ENCODE data around the gene RAB40B. TPM values are rescaled to one million over a fixed set of nuclear protein-coding genes. Genes with fewer than 3 reads are reported as not detected.

Gene RAB40B
- total RNA-seq, 4 donors from 2014 or later = 10.4 to 25.5 (median 19.2) TPM

DNA sequence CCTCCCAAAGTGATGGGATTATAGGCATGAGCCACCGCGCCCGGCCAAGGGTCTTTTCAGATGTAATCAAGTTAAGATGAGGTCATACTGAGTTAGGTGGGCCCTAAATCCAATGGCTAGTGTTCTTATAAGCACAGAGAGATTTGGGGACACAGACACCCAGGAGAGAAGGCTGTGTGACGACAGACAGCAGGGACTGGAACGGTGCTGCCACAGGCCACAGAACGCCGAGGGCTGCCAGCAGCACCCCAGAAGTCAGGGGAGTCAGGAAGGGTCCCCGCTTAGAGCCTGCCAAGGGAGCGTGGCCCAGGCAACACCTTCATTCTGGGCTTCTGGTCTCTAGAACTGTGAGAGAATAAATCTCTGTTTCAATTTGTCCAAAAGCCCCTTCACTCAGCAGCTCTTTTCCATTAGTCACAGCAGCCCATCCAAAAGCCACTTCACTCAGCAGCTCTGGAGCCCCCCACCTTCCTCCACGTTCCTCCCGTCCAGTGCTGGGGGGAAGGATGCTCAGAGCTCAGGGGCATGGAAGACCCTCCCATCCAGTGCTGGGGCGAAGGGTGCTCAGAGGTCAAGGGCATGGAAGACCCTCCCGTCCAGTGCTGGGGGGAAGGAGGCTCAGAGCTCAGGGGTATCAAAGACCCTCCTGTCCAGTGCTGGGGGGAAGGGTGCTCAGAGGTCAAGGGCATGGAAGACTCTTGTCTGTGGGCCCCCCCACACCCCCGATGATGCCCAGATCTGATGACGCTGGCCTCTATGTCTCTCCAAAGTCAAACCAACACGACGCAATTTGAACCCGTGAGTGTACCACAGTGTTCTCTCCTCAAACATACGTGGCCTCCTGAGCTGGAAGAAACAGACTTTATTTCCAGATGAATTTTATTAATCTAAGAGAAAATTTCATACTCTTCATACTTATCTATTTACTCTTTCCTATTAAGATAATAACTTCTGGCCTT is 11.9 kb downstream of the RAB40B start:
- WGBS, 2 donors (ENCODE audit: low coverage in 1 of 2) = 83 to 91% methylated on average over 6 to 9 of the region's 19 CpGs
- H3K36me3 ChIP-seq = peaks cover 0 to 17% of the 10 kb centered on the region in 2 donors
- no peak for TF ChIP-seq POLR2AphosphoS5 (IDR thresholded peaks at IDR 0.05)
- TF ChIP-seq EP300 (IDR thresholded peaks at IDR 0.05) = no peak
- no peak for TF ChIP-seq POLR2A (IDR thresholded peaks at IDR 0.05)
- TF ChIP-seq CTCF (IDR thresholded peaks at IDR 0.05) = no peak
- no peak overlapping the region for H3K27ac ChIP-seq
- no peak overlapping the region for H3K4me3 ChIP-seq
- no peaks in the 10 kb centered on the region for H3K4me1 ChIP-seq
- no peaks in the 10 kb centered on the region for H3K27me3 ChIP-seq
- H3K9me3 ChIP-seq = peaks cover 0 to 4% (median 0%) of the 10 kb centered on the region in 3 donors
- ATAC-seq = no peak

DNA sequence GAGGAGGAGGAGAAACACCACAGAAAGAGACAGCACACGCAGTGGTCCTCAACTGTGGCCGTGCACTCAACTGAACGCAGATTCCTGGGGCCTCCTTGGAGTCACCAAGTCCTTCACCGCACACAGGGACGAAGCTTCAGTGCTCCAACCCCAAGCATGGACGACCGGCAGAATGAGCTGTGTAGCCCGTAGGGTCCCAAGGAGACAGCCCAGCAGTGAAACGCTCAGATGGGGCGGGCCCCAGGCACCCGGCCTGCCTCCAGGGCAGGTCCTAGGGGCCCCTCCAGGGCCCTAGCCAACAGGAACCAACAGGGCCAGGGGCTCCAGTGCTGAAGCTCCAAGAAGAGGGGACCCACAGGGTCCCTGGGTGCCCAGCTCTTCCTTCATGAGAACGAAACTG is 13.2 kb downstream of the RAB40B start:
- TF ChIP-seq POLR2AphosphoS5 (IDR thresholded peaks at IDR 0.05) = no peak
- no peak for TF ChIP-seq CTCF (IDR thresholded peaks at IDR 0.05)
- no peak for TF ChIP-seq EP300 (IDR thresholded peaks at IDR 0.05)
- TF ChIP-seq POLR2A (IDR thresholded peaks at IDR 0.05) = no peak
- Histone ChIP-seq H3K27me3 (no peaks in the 10 kb centered on the region), H3K4me1 (no peaks in the 10 kb centered on the region), H3K27ac (no peak overlapping the region), H3K36me3 (peaks cover 0 to 8% of the 10 kb centered on the region in 2 donors), H3K9me3 (peaks cover 0 to 10% (median 1%) of the 10 kb centered on the region in 3 donors), H3K4me3 (no peak overlapping the region)
- 90 to 96% methylated on average over 4 to 7 of the region's 12 CpGs for WGBS, 2 donors (ENCODE audit: low coverage in 1 of 2)
- no peak for ATAC-seq

GRCh38 chr17:82684228-82684841 is 14.2 kb downstream of the RAB40B start:
- no peak overlapping the region for H3K4me3 ChIP-seq
- no peaks in the 10 kb centered on the region for H3K4me1 ChIP-seq
- no peak for TF ChIP-seq POLR2AphosphoS5 (IDR thresholded peaks at IDR 0.05)
- TF ChIP-seq POLR2A (IDR thresholded peaks at IDR 0.05) = no peak
- no peak for TF ChIP-seq EP300 (IDR thresholded peaks at IDR 0.05)
- TF ChIP-seq CTCF (IDR thresholded peaks at IDR 0.05) = no peak
- no peak for ATAC-seq
- no peaks in the 10 kb centered on the region for H3K27me3 ChIP-seq
- H3K36me3 ChIP-seq = peaks cover 0 to 6% of the 10 kb centered on the region in 2 donors
- WGBS, 2 donors (ENCODE audit: low coverage in 1 of 2) = 66 to 69% methylated on average over 2 to 8 of the region's 13 CpGs
- H3K9me3 ChIP-seq = peaks cover 0 to 10% (median 1%) of the 10 kb centered on the region in 3 donors
- no peak overlapping the region for H3K27ac ChIP-seq

GRCh38 chr17:82683534-82683933 is 15.0 kb downstream of the RAB40B start:
- 92 to 94% methylated on average over 1 of the region's 1 CpG for WGBS, 2 donors (ENCODE audit: low coverage in 1 of 2)
- Histone ChIP-seq H3K4me1 (no peaks in the 10 kb centered on the region), H3K4me3 (no peak overlapping the region), H3K36me3 (peaks cover 0 to 6% of the 10 kb centered on the region in 2 donors), H3K27ac (no peak overlapping the region), H3K9me3 (peaks cover 0 to 10% (median 1%) of the 10 kb centered on the region in 3 donors), H3K27me3 (no peaks in the 10 kb centered on the region)
- ATAC-seq = no peak
- no peak for TF ChIP-seq POLR2A (IDR thresholded peaks at IDR 0.05)
- no peak for TF ChIP-seq EP300 (IDR thresholded peaks at IDR 0.05)

GRCh38 chr17:82681547-82681946 is 17.0 kb downstream of the RAB40B start:
- WGBS, 2 donors (ENCODE audit: low coverage in 1 of 2) = 87 to 92% methylated on average over 3 of the region's 3 CpGs
- Histone ChIP-seq H3K4me1 (no peaks in the 10 kb centered on the region), H3K4me3 (no peak overlapping the region), H3K27me3 (no peaks in the 10 kb centered on the region), H3K36me3 (peaks cover 0 to 6% of the 10 kb centered on the region in 2 donors), H3K27ac (no peak overlapping the region), H3K9me3 (peaks cover 0 to 10% (median 1%) of the 10 kb centered on the region in 3 donors)
- ATAC-seq = no peak
- TF ChIP-seq POLR2AphosphoS5 (IDR thresholded peaks at IDR 0.05) (no peak), EP300 (IDR thresholded peaks at IDR 0.05) (no peak), CTCF (IDR thresholded peaks at IDR 0.05) (no peak), POLR2A (IDR thresholded peaks at IDR 0.05) (no peak)
